ENCODE results near the gene DEFB123. TPM values are rescaled to one million over a fixed set of nuclear protein-coding genes. Genes with fewer than 3 reads are reported as not detected.

The DEFB123 gene
- total RNA-seq, 2 donors from 2014 or later = not detected

GRCh38 chr20:31472395-31473330, 32.2 kb downstream of the DEFB123 start:
- DNase-seq = peak; percentile 54
- intact Hi-C loops (cut with DNase I) = no loop called here
- no peak for ATAC-seq

DNA sequence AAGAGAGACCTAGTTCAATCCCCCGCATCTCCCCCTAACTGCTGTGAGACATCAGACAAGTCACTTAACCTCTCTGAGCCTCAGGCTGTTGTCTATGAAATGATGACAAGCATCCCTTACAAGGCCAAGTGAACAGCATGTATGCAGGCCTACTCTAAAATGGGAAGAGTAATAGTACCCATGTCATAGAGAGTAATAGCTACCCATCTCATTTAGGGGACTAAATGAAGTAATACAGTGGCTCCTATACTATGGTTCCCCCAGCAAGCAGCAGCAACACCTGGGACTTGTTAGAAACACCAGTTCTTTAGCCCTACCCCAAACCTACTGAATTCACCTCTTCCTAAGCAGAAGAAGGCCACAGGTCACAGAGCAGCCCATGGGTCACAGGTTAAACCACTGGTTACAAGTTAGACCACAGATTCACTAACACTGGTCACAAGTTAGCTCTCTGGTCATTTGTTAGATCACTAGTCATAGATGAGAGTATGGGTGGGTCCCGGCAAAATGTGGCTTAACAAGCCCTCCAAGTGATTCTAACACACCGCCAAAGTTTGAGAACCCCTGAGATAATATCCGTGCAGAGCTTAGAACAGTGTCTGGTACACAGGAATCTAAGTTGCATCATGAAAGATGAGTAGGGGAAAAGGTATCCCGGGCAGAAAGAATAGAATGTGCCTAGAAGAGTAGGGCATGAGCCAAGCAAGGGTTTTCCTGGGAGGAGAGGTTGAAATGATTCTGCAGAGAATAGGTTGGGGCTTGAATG, 33.1 kb downstream of the DEFB123 start:
- intact Hi-C loops (cut with DNase I) = no loop called here

DNA sequence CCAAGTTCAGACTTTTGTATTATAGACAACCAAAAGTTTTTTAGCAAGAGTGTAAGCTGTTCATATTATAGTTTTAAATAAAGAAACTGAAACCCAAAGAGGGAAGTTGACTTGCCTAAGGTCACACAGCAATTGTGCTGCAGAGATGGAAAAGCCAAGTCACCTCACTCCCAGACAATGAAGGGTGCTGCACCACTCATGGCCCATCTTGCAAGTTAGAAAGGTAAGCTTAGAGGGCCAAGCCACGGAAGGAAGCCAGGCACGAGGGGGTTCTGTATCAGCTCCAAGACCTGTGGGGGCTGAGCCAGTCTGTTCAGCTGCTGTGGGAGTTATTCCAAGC, 33.6 kb downstream of the DEFB123 start:
- no peak for ATAC-seq
- DNase-seq = no peak
- intact Hi-C loops (cut with DNase I) = no loop called here

More for the DNA sequence above, 33.1 kb downstream of the DEFB123 start:
- ATAC-seq (no peak), DNase-seq (no peak)

DNA sequence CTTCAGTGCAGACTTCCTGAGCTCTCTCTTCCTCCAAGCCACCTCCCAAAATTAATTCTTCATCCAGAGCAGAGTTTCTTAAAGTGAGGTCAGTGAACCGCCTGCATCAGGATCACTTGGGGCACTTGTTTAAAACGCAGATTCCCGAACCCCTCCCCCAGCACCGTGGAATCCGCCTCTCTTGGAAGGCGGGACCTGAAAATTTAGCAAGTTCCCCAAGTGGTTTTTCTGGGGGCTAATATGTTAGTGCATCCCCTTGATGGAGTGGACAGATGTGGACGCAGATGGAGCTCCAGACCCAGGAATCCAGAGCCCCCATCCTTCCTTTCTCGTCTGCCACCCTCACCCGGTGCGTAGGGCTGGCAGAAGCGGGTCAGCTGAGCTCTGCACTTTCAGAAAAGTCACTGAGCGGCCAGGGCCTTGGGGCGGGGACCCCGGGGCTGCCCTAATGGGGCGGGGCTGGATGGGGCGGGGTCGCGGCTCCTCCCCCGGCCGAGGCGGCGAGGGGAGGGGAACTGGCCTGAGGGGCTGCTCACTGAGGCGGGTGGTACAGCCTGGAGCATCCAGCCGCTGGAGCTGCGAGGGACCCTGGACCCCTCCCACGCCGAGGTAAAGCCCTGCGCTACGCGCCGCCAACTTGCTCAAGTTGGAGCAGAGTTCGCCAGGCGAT, 34.5 kb downstream of the DEFB123 start, which contains the start of the genes DEFB124 and REM1:
TSS of gene DEFB124 (minus strand) at position 370 of the 670 bp plus-strand sequence. CDS start 2,114 bp downstream, outside the sequence.
TSS of gene REM1 (plus strand) at position 531 of the 670 bp plus-strand sequence. CDS start 1,158 bp downstream, outside the sequence.
- ATAC-seq (peak; percentile 87 to 92), DNase-seq (peak; percentile 73)
- intact Hi-C loops (cut with DNase I) = no loop called here

GRCh38 chr20:31475472-31476293, 35.3 kb downstream of the DEFB123 start:
- DNase-seq (no peak), ATAC-seq (peak; percentile 19 to 32)
- intact Hi-C loops (cut with DNase I) = no loop called here

GRCh38 chr20:31476294-31476585, 35.8 kb downstream of the DEFB123 start:
- intact Hi-C loops (cut with DNase I) = no loop called here
- DNase-seq = no peak
- no peak for ATAC-seq

GRCh38 chr20:31476643-31477215, 36.3 kb downstream of the DEFB123 start:
- no peak for DNase-seq
- intact Hi-C loops (cut with DNase I) = no loop called here
- peak in 1 of 2 donors; percentile 18 for ATAC-seq

DNA sequence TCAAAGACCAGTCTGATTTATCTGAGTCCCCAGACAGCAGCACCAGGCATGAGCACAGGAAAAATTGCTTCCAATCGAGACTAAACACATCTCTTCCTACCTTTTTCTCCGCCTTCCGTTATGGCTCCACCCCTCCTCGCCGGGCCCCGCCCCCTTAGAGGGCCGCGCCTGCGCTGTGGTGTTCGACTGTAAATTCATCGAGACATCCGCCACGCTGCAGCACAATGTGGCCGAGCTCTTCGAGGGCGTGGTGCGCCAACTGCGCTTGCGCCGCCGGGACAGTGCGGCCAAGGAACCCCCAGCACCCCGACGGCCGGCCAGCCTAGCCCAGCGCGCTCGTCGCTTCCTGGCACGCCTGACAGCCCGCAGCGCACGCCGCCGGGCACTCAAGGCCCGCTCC, 43.6 kb downstream of the DEFB123 start:
- intact Hi-C loops (cut with DNase I) = no loop called here
- peak in 1 of 2 donors; percentile 33 for ATAC-seq
- no peak for DNase-seq

DNA sequence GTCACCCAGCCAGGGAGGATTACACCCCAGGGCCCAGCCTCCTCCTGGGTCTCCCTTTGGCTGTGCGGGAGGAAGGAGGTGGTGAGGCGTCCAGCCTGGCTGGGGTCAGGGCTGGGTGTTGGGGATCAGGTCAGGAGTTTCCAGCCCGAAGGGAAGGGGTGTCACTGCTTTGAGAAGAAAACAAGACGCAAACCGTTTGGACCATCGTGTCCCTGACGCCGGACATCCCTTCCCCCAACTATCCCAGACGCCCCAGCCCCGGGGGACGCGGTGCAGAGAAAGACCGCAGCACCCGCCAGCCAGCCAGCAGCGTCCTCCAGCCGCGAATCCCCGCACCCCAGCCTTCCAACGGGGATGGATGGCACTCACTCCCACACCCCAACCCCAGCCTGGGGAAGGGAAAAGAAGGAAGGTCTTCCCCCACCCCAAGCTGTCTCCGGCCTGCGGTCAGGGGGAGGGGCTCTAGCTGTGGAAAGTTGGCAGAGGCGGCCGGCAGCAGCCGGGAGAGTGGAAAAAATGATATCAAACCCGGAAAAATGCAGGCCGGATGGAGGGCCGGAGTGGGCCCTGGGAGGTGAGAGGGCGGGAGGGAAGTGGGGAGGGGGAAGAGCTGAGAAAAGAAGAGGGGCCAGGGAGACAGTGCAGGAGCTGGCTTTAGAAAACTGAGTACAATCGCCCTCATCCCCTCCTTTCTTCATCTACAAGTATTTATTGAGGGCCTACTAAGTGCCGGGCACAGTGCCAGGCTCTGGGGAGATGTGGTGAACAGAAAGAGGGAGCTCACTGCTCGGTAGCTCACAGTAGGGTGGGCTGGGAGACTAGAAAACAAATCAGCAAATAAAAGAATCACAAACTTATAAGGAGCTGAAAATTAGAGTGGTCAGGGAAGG, 45.3 kb downstream of the DEFB123 start:
- peak; percentile 84 to 88 for ATAC-seq
- peak; percentile 84 for DNase-seq
- intact Hi-C loops (cut with DNase I) = no loop called here

GRCh38 chr20:31488115-31488514, 47.7 kb downstream of the DEFB123 start:
- DNase-seq (no peak), ATAC-seq (no peak)
- intact Hi-C loops (cut with DNase I) = no loop called here

- ATAC-seq (no peak), DNase-seq (no peak)
- intact Hi-C loops (cut with DNase I) = no loop called here
Measured at GRCh38 chr20:31489152-31489551, 48.7 kb downstream of the DEFB123 start.

DNA sequence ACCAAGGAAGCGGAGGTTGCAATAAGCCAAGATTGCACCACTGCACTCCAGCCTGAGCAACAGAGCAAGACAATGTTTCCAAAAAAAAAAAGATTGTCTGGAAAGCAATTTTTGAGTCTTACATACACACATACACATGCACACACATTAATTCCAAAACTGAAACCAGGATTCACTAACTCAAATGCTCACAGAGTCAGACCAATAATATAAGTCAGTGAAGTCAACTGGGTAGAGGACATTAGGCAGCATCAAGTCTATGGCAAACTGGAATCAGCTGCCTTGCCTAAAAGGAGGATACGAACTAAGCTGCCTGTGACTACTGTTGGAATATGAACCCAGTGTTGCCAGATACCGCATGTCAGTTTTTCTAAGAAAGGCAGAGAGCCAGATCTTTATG, 50.3 kb downstream of the DEFB123 start:
- intact Hi-C loops (cut with DNase I) = no loop called here
- no peak for DNase-seq
- no peak for ATAC-seq

GRCh38 chr20:31494131-31494530, 53.7 kb downstream of the DEFB123 start:
- intact Hi-C loops (cut with DNase I) = no loop called here
- no peak for ATAC-seq
- no peak for DNase-seq

DNA sequence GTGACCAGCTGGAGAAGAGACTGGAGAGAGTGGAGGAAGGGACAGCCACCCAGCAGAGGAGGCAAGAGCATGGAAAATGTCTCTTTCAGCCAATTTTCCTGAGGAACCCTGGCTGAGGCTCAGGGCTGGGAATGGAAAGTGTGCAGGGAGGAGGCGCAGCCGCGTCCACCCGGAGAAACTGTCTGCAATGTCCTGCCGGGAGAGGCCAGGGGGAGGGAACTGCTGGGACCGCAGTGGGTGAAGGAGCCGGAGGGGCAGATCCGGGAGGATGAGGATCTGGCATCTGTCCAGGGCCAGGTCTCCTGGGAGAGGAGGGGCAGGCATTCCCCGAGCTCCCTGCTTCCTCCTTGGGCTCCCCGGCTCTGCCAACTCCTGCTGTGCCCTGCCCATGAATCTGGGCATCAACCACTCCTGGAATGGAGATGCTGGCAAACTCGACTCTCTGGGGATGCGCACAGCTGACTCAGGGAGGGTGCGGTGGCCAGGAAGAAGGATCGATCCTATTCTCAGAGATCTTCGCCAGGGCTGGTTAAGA, 56.4 kb downstream of the DEFB123 start:
- DNase-seq (peak; percentile 87), ATAC-seq (peak; percentile 89 to 91)
- intact Hi-C loops (cut with DNase I) = no loop called here

DNA sequence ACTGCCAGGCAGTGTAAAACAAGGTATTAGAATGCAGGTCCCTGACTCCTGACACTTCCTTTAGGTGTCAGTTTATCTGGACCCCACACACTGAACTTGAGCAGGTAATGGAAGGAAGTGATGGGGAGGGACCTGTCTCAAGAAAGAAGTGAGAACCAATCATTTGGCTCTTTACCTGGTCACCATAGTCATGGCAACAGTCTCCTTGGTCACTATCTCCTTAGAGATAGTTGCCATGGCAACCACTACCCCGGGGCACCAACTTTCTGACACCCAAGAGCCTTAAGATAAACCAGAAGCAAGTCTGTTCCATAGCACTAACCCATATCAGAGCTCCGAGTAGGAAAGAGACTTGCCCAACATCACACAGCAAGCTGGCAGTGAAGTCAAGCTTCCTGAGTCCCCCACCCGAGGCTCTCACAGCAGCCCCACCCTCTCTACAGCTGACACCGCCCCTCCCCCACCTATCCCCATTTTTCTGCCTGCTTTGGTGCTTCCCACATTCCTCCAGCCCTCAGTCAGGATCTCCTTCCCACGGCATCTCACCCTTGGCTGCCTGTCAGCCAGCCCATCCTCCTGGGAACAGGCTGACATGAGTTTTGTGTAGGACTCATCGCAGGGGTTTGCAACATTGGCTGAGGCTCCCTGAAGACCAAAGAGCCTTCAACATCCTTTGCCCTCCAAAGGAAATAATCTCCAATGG, 57.6 kb downstream of the DEFB123 start:
- intact Hi-C loops (cut with DNase I) = no loop called here
- DNase-seq (peak; percentile 59), ATAC-seq (peak in 1 of 2 donors; percentile 17)
